ENCODE data around the gene NALCN.

NALCN gene

GRCh38 chr13:101109005-101109404 lies 307.3 kb downstream of the NALCN start:
- DNase-seq: no peak

DNA sequence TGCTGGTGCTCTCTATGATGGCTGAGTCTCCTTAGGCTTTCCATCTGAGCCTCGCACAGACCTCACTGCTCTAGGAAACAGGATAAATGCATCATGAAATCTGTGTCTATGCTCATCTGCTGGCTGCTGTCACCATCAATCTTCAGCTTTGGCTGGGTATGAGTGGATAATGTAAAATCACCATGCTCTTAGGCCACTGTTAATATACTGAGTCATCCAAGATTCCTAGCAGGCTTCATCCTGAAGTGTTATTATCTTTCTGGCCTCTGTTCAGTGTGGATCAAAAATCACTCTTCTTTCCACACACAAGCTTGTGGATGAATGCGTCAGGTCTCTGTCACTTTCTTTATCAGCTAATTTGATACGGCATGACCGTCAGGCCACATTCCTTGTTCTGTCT lies 317.4 kb downstream of the NALCN start:
- DNase-seq: no peak

DNA sequence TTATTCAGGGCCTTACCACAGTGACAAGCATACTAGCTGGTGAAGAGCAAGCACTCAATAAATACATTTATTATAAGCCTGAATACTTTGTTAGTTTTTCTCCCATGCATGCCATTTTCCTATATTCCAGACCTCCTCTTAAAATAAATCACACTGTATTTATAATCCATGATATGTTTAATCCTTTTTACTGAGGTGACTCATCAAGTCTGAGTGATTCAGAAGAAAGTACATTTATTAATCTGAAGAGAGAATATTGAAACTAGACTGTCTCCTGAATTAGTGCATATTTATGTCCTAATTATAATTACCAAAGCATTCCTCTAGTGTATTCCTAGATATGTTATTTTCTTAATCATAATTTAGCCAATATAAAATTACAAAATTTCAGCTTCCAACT lies 323.3 kb downstream of the NALCN start:
- DNase-seq: no peak

GRCh38 chr13:101090287-101090686 lies 326.0 kb downstream of the NALCN start:
- no peak for DNase-seq

GRCh38 chr13:101085551-101085950 lies 330.8 kb downstream of the NALCN start:
- no peak for DNase-seq

GRCh38 chr13:101082441-101082840 lies 333.9 kb downstream of the NALCN start:
- DNase-seq: no peak

DNA sequence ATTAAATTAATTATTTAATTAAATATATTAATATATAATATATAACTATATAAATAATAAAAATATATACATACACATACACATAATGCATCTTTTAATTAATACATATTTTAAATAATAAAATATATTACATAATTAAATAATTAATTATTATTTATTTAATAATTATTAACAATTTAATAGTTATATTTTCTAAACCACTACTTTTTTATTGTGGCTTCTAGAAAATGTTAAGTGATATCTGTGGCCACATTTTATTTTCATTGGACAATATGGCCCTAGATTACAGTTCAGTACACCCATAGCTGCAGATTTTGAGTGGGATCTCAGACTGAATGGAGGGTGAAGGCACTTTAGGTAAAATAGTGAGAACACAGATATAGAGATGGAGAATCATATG lies 335.7 kb downstream of the NALCN start:
- DNase-seq: no peak

DNA sequence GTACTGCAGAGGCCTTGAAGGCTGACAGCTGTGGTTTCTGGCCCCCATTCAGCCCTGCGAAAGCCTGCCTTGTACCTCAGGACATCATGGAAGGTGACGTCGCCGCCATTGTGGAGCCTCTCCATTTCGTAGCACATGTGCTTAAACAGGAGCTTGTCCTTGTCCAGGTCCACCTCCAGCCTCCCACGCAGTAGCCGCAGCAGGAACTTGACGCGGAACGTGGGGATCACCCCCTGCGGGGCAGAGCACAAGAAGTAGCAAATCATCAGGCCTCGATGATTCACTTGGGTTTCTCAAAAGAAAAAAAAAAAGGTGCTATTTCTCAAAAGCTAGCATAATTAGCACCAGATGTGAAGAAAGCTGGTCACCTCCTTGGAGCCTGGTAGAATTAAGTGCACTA lies 351.0 kb downstream of the NALCN start:
- no peak for DNase-seq

GRCh38 chr13:101059793-101060192 lies 356.5 kb downstream of the NALCN start:
- DNase-seq: no peak

DNA sequence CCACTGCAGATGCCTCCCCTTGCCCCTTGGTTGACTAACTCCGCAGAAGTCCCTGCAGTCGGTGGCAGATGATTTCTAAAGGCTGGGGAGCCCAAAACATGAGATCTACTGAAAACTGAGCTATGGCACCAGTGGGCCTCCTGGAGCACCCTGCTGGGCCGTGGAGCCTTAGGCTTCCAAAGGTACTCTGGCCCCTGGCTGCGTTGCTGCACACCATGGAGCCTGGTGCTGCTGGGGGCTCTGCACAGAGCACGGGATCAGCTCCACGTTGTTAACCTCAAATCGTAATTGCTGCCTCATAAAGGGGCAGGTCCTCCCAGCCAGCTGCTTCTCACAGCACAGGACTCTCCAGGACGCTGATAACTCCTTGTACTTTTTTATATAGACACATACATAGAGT lies 357.5 kb downstream of the NALCN start:
- no peak for DNase-seq

- no peak for DNase-seq
Measured at GRCh38 chr13:101053301-101054093, 362.8 kb downstream of the NALCN start.

- DNase-seq: no peak
Measured at GRCh38 chr13:101049166-101049850, 367.0 kb downstream of the NALCN start.

- no peak for DNase-seq
Measured at GRCh38 chr13:101036546-101036945, 379.8 kb downstream of the NALCN start.

DNA sequence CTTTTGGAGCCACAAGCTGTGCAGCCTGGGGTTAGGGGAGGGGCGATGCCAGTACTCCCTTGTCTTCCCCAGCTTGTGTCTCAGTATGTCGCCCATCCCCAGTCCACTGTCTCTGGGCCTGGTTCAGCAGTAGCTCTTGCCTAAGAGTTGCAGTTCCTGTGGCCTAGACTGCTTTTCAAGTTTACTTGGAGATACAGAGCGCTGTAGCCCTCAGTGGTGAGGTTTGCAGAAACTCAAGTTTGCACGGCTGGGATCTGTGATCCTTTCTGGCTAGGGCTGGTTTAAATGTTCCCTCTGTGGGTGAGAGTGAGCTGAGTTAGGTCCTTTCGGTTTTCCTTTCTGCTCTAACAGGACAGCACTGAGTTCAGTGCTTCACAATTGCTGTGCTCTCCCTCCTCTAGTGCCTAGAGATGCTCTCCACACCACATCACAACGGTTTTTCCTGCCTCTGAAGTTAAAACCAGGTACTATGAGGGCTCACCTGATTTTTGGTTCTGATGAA lies 381.1 kb downstream of the NALCN start:
- DNase-seq: no peak

DNA sequence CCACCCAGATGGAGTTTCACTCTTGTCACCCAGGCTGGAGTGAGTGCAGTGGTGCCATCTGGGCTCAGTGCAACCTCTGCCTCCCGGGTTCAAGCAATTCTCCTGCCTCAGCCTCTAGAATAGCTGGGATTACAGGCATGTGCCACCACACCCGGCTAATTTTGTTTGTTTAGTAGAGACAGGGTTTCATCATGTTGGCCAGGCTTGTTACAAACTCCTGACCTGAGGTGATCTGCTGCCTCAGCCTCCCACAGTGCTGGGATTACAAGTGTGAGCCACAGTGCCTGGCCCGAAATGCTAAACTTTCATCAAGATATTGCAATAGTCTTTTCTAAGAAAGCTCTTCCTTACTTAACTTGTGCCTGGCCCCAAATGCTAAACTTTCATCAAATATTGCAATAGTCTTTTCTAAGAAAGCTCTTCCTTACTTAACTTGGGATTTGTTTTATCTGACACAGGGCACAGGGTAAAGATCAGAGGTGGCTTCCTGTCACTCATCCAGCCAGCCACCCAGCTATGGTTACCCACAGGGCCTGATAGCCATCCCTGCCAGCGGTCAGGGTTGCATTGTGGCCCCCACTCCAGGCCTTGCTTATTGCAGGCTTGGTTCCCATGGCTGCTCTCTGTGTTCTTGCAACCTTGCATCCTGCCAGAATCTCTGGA lies 389.4 kb downstream of the NALCN start:
- DNase-seq: no peak

DNA sequence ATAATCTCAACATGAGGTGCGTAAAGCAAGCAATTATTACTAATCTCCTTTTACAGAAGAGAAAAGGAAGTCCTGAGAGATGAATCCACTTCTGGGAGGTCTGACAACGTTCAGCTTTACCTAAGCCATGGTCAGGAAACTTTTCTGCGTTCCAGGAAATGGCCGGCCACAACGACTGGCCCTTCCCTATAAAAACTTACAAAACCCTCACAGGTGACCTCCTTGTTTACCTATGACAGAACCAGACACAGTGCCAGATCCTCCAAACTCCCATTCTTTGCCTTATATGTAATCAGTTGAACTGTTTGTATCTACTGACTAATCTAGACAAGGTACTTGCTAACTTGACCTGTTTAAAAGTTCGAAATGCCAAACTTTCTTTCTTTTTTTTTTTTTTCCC lies 390.0 kb downstream of the NALCN start:
- DNase-seq: no peak

DNA sequence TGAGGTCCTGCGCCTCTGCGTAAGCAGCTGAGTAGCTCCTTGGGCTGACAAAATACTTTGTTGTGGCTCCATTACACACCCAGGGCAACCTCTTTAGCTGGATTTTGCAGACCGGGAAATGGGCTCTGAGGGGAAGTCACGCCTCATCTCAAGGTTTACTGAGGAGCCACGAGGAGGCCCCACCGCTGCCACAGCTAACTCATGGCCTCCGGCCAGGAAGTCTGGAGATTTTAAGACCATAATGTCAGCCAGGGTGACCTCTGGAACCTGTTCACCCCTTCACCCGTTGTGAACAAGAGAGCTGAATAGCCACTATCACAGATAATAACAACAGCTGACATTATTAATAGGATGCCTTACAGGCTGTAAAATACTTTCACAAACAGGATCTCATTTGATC lies 390.4 kb downstream of the NALCN start:
- no peak for DNase-seq

- no peak for DNase-seq
Measured at GRCh38 chr13:101025519-101025918, 390.8 kb downstream of the NALCN start.

GRCh38 chr13:101019126-101019525 lies 397.2 kb downstream of the NALCN start:
- DNase-seq: no peak

- no peak for DNase-seq
Measured at GRCh38 chr13:101018720-101019119, 397.6 kb downstream of the NALCN start.

DNA sequence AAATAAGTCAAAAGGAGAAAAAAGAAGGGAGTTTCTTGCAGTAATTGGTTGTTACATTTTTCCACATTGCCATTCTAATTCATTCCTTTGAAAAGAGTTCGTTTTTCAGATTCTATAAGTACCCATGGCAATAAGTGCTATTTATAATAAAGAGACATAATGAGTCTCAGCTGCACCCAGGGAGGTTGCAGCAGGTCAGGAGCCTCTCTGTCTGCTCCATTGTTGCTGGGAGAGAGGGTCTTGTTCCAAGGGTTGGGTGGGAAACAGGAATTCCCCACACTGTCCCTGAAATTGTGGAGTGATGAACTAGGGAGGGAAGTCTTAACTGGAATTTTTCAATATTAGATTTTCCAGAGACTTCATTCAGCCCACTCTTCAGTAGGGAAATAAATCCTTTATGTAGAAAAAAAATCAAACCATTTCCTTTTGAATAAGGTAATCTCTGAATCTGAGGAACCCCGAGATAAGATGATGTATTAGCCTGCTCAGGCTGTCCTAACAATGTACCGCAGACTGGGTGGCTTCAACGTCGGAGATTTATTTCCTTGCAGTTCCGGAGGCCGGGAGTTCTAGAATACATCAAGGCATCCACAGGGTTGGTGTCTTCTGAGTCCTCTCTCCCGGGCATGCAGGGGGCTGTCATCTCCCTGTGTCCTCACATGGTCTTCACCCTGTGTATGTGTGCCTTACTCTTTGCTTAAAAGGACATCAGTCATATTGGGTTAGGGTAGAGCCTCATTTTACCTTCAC lies 399.0 kb downstream of the NALCN start:
- DNase-seq: no peak

- no peak for DNase-seq
Measured at GRCh38 chr13:101016475-101016874, 399.8 kb downstream of the NALCN start.

DNA sequence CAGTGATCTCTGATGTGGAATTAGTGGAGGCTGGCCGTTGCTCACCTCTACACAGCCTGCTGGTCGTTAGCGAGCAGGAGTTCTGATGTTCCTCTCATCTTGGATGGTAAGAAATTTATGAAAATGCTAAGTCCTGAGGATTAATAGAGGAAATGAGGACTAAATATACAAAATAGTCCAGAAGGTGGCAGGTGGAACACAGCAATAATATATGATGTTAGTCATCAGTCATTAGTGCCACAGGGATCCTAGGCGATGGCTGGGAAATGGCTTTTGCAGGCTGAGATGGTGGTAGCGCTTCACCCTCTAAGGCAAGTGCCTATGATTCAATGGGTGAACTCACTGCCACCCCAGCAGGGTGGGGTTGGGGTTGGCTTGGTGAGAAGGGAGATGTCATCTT lies 403.1 kb downstream of the NALCN start:
- no peak for DNase-seq

Data from NCI-H2081 (cell line).